Skeletal muscle satellite cell (primary cell): ENCODE measurements around the gene OTOGL.
A peak's percentile ranks its signal among the peaks of the same experiment; 100 is the strongest.

Experiments used
- H3K27me3 ChIP-seq: 2 replicates; pipeline ENCODE4 v1.7.0; 2013; ENCODE audit warnings: low read length; ENCODE audit not compliant: control insufficient read depth, insufficient read depth
- H3K36me3 ChIP-seq: 2 replicates; pipeline ENCODE4 v1.7.0; 2013; ENCODE audit warnings: mild to moderate bottlenecking, control low read depth, low read length; ENCODE audit not compliant: insufficient read depth
- H3K4me1 ChIP-seq: 2 replicates; pipeline ENCODE4 v1.7.0; 2013; ENCODE audit warnings: low read length; ENCODE audit not compliant: control insufficient read depth, insufficient read depth
- H3K4me2 ChIP-seq: 2 replicates; pipeline ENCODE4 v1.7.0; 2013; ENCODE audit warnings: mild to moderate bottlenecking, low read length
- H3K4me3 ChIP-seq: 2 replicates; pipeline ENCODE4 v1.7.0; 2013; ENCODE audit warnings: low read length
- H3K9ac ChIP-seq: 2 replicates; pipeline ENCODE4 v1.7.0; 2013; ENCODE audit warnings: mild to moderate bottlenecking, low read depth, low read length, moderate library complexity
- H3K9me3 ChIP-seq: replicated peaks from 2 replicates; pipeline ENCODE4 v1.7.0; 2013; ENCODE audit warnings: mild to moderate bottlenecking, control low read depth, low read length

OTOGL gene

GRCh38 chr12:80401191-80401590 lies 301.9 kb downstream of the OTOGL start:
- Histone ChIP-seq H3K9ac (no peak overlapping the region), H3K27me3 (no peaks in the 10 kb centered on the region), H3K9me3 (no peaks in the 10 kb centered on the region), H3K36me3 (no peaks in the 10 kb centered on the region), H3K4me1 (peaks cover 6% of the 10 kb centered on the region), H3K4me3 (peak overlapping the region; percentile 70), H3K4me2 (peak overlapping the region; percentile 89)

- Histone ChIP-seq H3K9ac (no peak overlapping the region), H3K9me3 (no peaks in the 10 kb centered on the region), H3K27me3 (no peaks in the 10 kb centered on the region), H3K4me2 (no peak overlapping the region), H3K36me3 (no peaks in the 10 kb centered on the region), H3K4me1 (peaks cover 6% of the 10 kb centered on the region), H3K4me3 (no peak overlapping the region)
These were observed 305.3 kb downstream of the OTOGL start for GRCh38 chr12:80404629-80405028.

- Histone ChIP-seq H3K4me3 (no peak overlapping the region), H3K4me2 (no peak overlapping the region), H3K27me3 (no peaks in the 10 kb centered on the region), H3K36me3 (no peaks in the 10 kb centered on the region), H3K9me3 (no peaks in the 10 kb centered on the region), H3K4me1 (no peaks in the 10 kb centered on the region), H3K9ac (no peak overlapping the region)
These were observed 306.9 kb downstream of the OTOGL start for GRCh38 chr12:80406253-80406652.

- Histone ChIP-seq H3K4me2 (no peak overlapping the region), H3K9ac (no peak overlapping the region), H3K9me3 (no peaks in the 10 kb centered on the region), H3K4me3 (no peak overlapping the region), H3K36me3 (no peaks in the 10 kb centered on the region), H3K27me3 (no peaks in the 10 kb centered on the region), H3K4me1 (peaks cover 7% of the 10 kb centered on the region)
These were observed 312.4 kb downstream of the OTOGL start for GRCh38 chr12:80411787-80412186.

- no peak overlapping the region for H3K4me3 ChIP-seq
- H3K36me3 ChIP-seq = no peaks in the 10 kb centered on the region
- H3K9ac ChIP-seq = peak overlapping the region; percentile 25
- H3K4me2 ChIP-seq = no peak overlapping the region
- H3K9me3 ChIP-seq = no peaks in the 10 kb centered on the region
- peaks cover 7% of the 10 kb centered on the region for H3K4me1 ChIP-seq
- no peaks in the 10 kb centered on the region for H3K27me3 ChIP-seq
These were observed 313.1 kb downstream of the OTOGL start for GRCh38 chr12:80412343-80412953.

GRCh38 chr12:80413462-80413861 lies 314.1 kb downstream of the OTOGL start:
- peak overlapping the region; percentile 25 for H3K9ac ChIP-seq

GRCh38 chr12:80415466-80415865 lies 316.1 kb downstream of the OTOGL start:
- Histone ChIP-seq H3K4me3 (no peak overlapping the region), H3K27me3 (no peaks in the 10 kb centered on the region)

More at GRCh38 chr12:80413462-80413861, 314.1 kb downstream of the OTOGL start:
- peaks cover 7% of the 10 kb centered on the region for H3K4me1 ChIP-seq
- H3K9me3 ChIP-seq = no peaks in the 10 kb centered on the region
- H3K36me3 ChIP-seq = no peaks in the 10 kb centered on the region
- no peaks in the 10 kb centered on the region for H3K27me3 ChIP-seq
- H3K4me3 ChIP-seq = no peak overlapping the region
- no peak overlapping the region for H3K4me2 ChIP-seq

GRCh38 chr12:80419644-80420043 lies 320.3 kb downstream of the OTOGL start:
- Histone ChIP-seq H3K27me3 (no peaks in the 10 kb centered on the region), H3K9ac (no peak overlapping the region), H3K36me3 (no peaks in the 10 kb centered on the region), H3K4me3 (no peak overlapping the region), H3K4me2 (no peak overlapping the region), H3K9me3 (no peaks in the 10 kb centered on the region), H3K4me1 (peaks cover 3% of the 10 kb centered on the region)

More at GRCh38 chr12:80415466-80415865, 316.1 kb downstream of the OTOGL start:
- H3K4me1 ChIP-seq = peaks cover 7% of the 10 kb centered on the region
- no peak overlapping the region for H3K9ac ChIP-seq
- H3K9me3 ChIP-seq = no peaks in the 10 kb centered on the region
- no peaks in the 10 kb centered on the region for H3K36me3 ChIP-seq
- no peak overlapping the region for H3K4me2 ChIP-seq

- Histone ChIP-seq H3K4me3 (no peak overlapping the region), H3K4me1 (peaks cover 3% of the 10 kb centered on the region), H3K36me3 (no peaks in the 10 kb centered on the region), H3K27me3 (no peaks in the 10 kb centered on the region), H3K4me2 (no peak overlapping the region), H3K9me3 (no peaks in the 10 kb centered on the region), H3K9ac (no peak overlapping the region)
These were observed 320.7 kb downstream of the OTOGL start for GRCh38 chr12:80420075-80420474.

- Histone ChIP-seq H3K27me3 (no peaks in the 10 kb centered on the region), H3K4me1 (peaks cover 3% of the 10 kb centered on the region), H3K9ac (no peak overlapping the region), H3K4me2 (no peak overlapping the region), H3K4me3 (no peak overlapping the region), H3K36me3 (no peaks in the 10 kb centered on the region), H3K9me3 (no peaks in the 10 kb centered on the region)
These were observed 323.2 kb downstream of the OTOGL start for GRCh38 chr12:80422550-80422949.
